Stimulated activated CD4-positive, alpha-beta T cell treated with anti-CD3 and anti-CD28 coated beads, Interleukin-2, amount 100 ng/mL, for 48 hours (primary cell): ENCODE data around the gene MRM1.

Experiments used
- DNase-seq, 2 donors: peaks; one replicate each; pipeline ENCODE4 v3.0.0-alpha.2; 2020

The MRM1 gene

GRCh38 chr17:36632916-36633771, 31.8 kb downstream of the MRM1 start:
- no peak for DNase-seq

- DNase-seq: no peak
Measured at GRCh38 chr17:36640346-36640745, 39.0 kb downstream of the MRM1 start.

- no peak for DNase-seq
Measured at GRCh38 chr17:36640836-36641235, 39.5 kb downstream of the MRM1 start.

- no peak for DNase-seq
Measured at GRCh38 chr17:36641331-36641876, 40.0 kb downstream of the MRM1 start.

GRCh38 chr17:36641877-36642845, 40.8 kb downstream of the MRM1 start:
- peak in 1 of 2 donors; percentile 6 for DNase-seq

- no peak for DNase-seq
Measured at GRCh38 chr17:36643086-36643685, 41.8 kb downstream of the MRM1 start.

GRCh38 chr17:36645422-36645821, 44.0 kb downstream of the MRM1 start:
- DNase-seq: no peak

GRCh38 chr17:36647636-36648035, 46.3 kb downstream of the MRM1 start:
- DNase-seq: no peak

- no peak for DNase-seq
Measured at GRCh38 chr17:36650096-36650775, 48.9 kb downstream of the MRM1 start.

- DNase-seq: no peak
Measured at GRCh38 chr17:36653374-36653773, 52.0 kb downstream of the MRM1 start.

GRCh38 chr17:36653856-36654255, 52.5 kb downstream of the MRM1 start:
- no peak for DNase-seq

GRCh38 chr17:36655726-36656125, 54.3 kb downstream of the MRM1 start:
- no peak for DNase-seq

- no peak for DNase-seq
Measured at GRCh38 chr17:36657390-36657762, 56.0 kb downstream of the MRM1 start.

GRCh38 chr17:36657763-36658490, 56.5 kb downstream of the MRM1 start:
- DNase-seq: peak in 1 of 2 donors; percentile 15
